OCI-LY3 (cell line): ENCODE results near the gene MED22.

ENCODE experiments used
- CTCF ChIP-seq: fragments of 200-600, 300-600 bp; sonication (generic); IDR thresholded peaks from 2 replicates; pipeline ENCODE4 v1.5.1; 2014; ENCODE audit warnings: antibody characterized with exemption, low read length, low read depth
- EZH2phosphoT487 ChIP-seq: fragments of 200-600 bp; shearing (Covaris generic); IDR thresholded peaks from 2 replicates; pipeline ENCODE4 v1.6.1; 2018; ENCODE audit warnings: antibody characterized with exemption, mixed run types, low read depth

- TF ChIP-seq CTCF (no peak), EZH2phosphoT487 (no peak)
These were observed 42.2 kb downstream of the MED22 start for GRCh38 chr9:133305731-133306130.
